Measurements from ENCODE around the gene HSPA12A.

DNA sequence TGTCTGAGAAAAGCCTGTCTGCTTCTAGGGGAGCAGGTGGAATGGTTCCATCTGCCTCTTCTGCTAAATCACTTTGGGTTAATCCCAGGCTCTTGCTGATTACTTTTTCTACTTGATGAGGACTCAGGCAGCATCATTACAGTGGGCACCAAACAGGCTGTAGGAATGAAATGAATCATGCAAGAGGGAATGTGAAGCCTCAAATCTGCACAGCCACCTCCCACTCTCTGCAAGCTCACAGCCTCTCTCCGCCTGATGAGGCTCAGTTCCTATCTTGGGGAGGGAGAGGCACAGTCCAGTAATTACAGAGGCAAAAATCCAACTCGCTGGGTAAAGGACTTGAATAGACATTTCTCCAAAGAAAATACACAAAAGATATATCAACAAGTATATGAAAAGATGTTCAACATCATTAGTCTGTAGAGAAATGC lies 34.0 kb downstream of the HSPA12A start:
- TF ChIP-seq, protein P1, sequence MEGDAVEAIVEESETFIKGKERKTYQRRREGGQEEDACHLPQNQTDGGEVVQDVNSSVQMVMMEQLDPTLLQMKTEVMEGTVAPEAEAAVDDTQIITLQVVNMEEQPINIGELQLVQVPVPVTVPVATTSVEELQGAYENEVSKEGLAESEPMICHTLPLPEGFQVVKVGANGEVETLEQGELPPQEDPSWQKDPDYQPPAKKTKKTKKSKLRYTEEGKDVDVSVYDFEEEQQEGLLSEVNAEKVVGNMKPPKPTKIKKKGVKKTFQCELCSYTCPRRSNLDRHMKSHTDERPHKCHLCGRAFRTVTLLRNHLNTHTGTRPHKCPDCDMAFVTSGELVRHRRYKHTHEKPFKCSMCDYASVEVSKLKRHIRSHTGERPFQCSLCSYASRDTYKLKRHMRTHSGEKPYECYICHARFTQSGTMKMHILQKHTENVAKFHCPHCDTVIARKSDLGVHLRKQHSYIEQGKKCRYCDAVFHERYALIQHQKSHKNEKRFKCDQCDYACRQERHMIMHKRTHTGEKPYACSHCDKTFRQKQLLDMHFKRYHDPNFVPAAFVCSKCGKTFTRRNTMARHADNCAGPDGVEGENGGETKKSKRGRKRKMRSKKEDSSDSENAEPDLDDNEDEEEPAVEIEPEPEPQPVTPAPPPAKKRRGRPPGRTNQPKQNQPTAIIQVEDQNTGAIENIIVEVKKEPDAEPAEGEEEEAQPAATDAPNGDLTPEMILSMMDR (conservative IDR thresholded peaks at IDR 0.05 in 1 of 2, IDR thresholded peaks at IDR 0.05 in 1 of 2; ENCODE audit: low read depth in 1 of 2, low read length in 2 of 2), result no peak
- no peak for TF ChIP-seq EZH2 (IDR thresholded peaks at IDR 0.05; ENCODE audit: low read length, missing control alignments)

All from fibroblast of lung (primary cell).